Panc1 (cell line): ENCODE data around the gene NLN. TPM values are rescaled to one million over a fixed set of nuclear protein-coding genes. Genes with fewer than 3 reads are reported as not detected.
"Not testable (repeated sequence)": the region's sequence is repeated elsewhere in the genome, so short reads cannot be mapped to it uniquely, and the experiment has no call there.

Source experiments
- ATAC-seq: fragments of 200-7000 bp; cut with Tn5 transposase; 2 replicates; pipeline ENCODE4 v1.9.1; 2020; ENCODE audit warnings: mild to moderate bottlenecking, moderate library complexity
- BruUV-seq: library from RNA; stranded (reverse); fragments of 400-500 nt; replicated peaks from 2 replicates; lab custom pipeline; 2021; lab: Mats Ljungman, UMichigan
- CTCF ChIA-PET: fragments of 300-600 bp; sonication (Branson Sonifier 250); formaldehyde crosslinking; loops from one replicate; lab custom pipeline; 2022; ENCODE audit warnings: antibody characterized with exemption; lab: Charles Lee
- POLR2A ChIA-PET: fragments of 300-600 bp; sonication (Branson Sonifier 250); formaldehyde crosslinking; loops from one replicate; lab custom pipeline; 2022; ENCODE audit warnings: antibody characterized with exemption; lab: Charles Lee
- DNase-seq: peaks from one replicate; pipeline ENCODE4 v3.0.0-alpha.2; 2010; ENCODE audit warnings: low read depth, low spot score
- H3K27ac ChIP-seq: 2 replicates; pipeline ENCODE4 v1.5.1; 2011; ENCODE audit warnings: mild to moderate bottlenecking, low read length, inconsistent platforms
- H3K27me3 ChIP-seq: fragments of 200-500 bp; sonication (Bioruptor generic); 2 replicates; pipeline ENCODE4 v1.6.0; 2014; ENCODE audit warnings: low read length, inconsistent platforms; ENCODE audit not compliant: control insufficient read depth, insufficient read depth
- H3K36me3 ChIP-seq: fragments of 200-500 bp; sonication (Bioruptor generic); 2 replicates; pipeline ENCODE4 v1.5.1; 2014; ENCODE audit warnings: inconsistent platforms, mild to moderate bottlenecking, low read length, moderate library complexity; ENCODE audit not compliant: control insufficient read depth, insufficient read depth
- H3K4me1 ChIP-seq: 2 replicates; pipeline ENCODE4 v1.5.1; 2011; ENCODE audit warnings: inconsistent platforms, mild to moderate bottlenecking, low read length, moderate library complexity; ENCODE audit not compliant: control insufficient read depth, insufficient read depth
- H3K4me3 ChIP-seq, 2 experiments: 2 replicates each; pipeline ENCODE4 v1.5.1; 2011 to 2012; ENCODE audit warnings: low read depth in 2 of 2, low read length in 2 of 2, mild to moderate bottlenecking in 2 of 2, inconsistent platforms in 1 of 2, moderate library complexity in 1 of 2
- H3K9me3 ChIP-seq: fragments of 200-500 bp; sonication (Bioruptor generic); 2 replicates; pipeline ENCODE4 v1.5.1; 2014; ENCODE audit warnings: low read depth, mild to moderate bottlenecking, inconsistent platforms, low read length, moderate library complexity; ENCODE audit not compliant: control insufficient read depth, insufficient read depth
- CTCF ChIP-seq: fragments of 450-650 bp; IDR thresholded peaks from 2 replicates; pipeline ENCODE4 v1.5.1; 2017; ENCODE audit warnings: mild to moderate bottlenecking
- POLR2AphosphoS5 ChIP-seq: IDR thresholded peaks from 2 replicates; pipeline ENCODE4 v1.6.1; 2012; ENCODE audit warnings: mild to moderate bottlenecking, low read depth, low read length, moderate library complexity
- SIN3A ChIP-seq: IDR thresholded peaks from 2 replicates; pipeline ENCODE4 v1.6.1; 2012; ENCODE audit warnings: low read depth, mild to moderate bottlenecking, low read length, moderate library complexity, borderline replicate concordance; ENCODE audit not compliant: insufficient read depth
- TCF7L2 ChIP-seq: IDR thresholded peaks from 2 replicates; pipeline ENCODE4 v1.6.1; 2011; ENCODE audit warnings: mild to moderate bottlenecking, low read depth, low read length, inconsistent platforms
- in situ Hi-C: cut with HindIII; loops from 2 replicates; pipeline ENCODE4 v1.10.0; 2016; ENCODE audit warnings: low sequenced_read_pairs, low pct_unique_long_range_greater_than_20kb
- intact Hi-C: fragments of 100-400 bp; cut with micrococcal nuclease; formaldehyde crosslinking; loops from one replicate; pipeline ENCODE4 v1.10.0; 2022; ENCODE audit not compliant: unreplicated experiment
- total RNA-seq: library from RNA; stranded (reverse); gene quantifications from one replicate; pipeline ENCODE4 v1.2.1, GENCODE V29; 2021; ENCODE audit not compliant: unreplicated experiment
- TF ChIP-seq, protein P1 (sequence below), 2 experiments: IDR thresholded peaks; 2 replicates each; pipeline ENCODE4 v1.6.1; 2011 to 2012; ENCODE audit warnings: low read depth in 2 of 2, control low read depth in 1 of 2, low read length in 1 of 2, mild to moderate bottlenecking in 1 of 2, moderate library complexity in 1 of 2; ENCODE audit not compliant: insufficient read depth in 1 of 2

The NLN gene
- total RNA-seq, 1 experiment from 2014 or later = 51.8 TPM

- BruUV-seq, intact Hi-C loops, H3K27me3 ChIP-seq, H3K9me3 ChIP-seq, in situ Hi-C loops, CTCF ChIA-PET, ATAC-seq, H3K4me3 ChIP-seq, DNase-seq, H3K4me1 ChIP-seq, H3K27ac ChIP-seq, H3K36me3 ChIP-seq: not testable (repeated sequence)
- POLR2A ChIA-PET = interaction anchor here (0.7 kb wide), 2 partner anchors 38 to 369 kb away, joined by 4 read pairs; no protein-coding TSS in a partner anchor
Observed at GRCh38 chr5:65734196-65734775, 12.3 kb downstream of the NLN start.

- DNase-seq (no peak), ATAC-seq (no peak)
- in situ Hi-C loops (no loop called here), intact Hi-C loops (no loop called here)
- BruUV-seq = no TSS peak
- ChIA-PET CTCF (no interaction called here), POLR2A (no interaction called here)
- TF ChIP-seq SIN3A (no peak), TCF7L2 (no peak), CTCF (no peak), POLR2AphosphoS5 (no peak)
- TF ChIP-seq, protein P1, sequence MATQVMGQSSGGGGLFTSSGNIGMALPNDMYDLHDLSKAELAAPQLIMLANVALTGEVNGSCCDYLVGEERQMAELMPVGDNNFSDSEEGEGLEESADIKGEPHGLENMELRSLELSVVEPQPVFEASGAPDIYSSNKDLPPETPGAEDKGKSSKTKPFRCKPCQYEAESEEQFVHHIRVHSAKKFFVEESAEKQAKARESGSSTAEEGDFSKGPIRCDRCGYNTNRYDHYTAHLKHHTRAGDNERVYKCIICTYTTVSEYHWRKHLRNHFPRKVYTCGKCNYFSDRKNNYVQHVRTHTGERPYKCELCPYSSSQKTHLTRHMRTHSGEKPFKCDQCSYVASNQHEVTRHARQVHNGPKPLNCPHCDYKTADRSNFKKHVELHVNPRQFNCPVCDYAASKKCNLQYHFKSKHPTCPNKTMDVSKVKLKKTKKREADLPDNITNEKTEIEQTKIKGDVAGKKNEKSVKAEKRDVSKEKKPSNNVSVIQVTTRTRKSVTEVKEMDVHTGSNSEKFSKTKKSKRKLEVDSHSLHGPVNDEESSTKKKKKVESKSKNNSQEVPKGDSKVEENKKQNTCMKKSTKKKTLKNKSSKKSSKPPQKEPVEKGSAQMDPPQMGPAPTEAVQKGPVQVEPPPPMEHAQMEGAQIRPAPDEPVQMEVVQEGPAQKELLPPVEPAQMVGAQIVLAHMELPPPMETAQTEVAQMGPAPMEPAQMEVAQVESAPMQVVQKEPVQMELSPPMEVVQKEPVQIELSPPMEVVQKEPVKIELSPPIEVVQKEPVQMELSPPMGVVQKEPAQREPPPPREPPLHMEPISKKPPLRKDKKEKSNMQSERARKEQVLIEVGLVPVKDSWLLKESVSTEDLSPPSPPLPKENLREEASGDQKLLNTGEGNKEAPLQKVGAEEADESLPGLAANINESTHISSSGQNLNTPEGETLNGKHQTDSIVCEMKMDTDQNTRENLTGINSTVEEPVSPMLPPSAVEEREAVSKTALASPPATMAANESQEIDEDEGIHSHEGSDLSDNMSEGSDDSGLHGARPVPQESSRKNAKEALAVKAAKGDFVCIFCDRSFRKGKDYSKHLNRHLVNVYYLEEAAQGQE (IDR thresholded peaks at IDR 0.05; ENCODE audit: insufficient read depth in 1 of 2, low read depth in 2 of 2, low read length in 1 of 2) = no peak
- H3K36me3 ChIP-seq = no peaks in the 10 kb centered on the region
- no peak overlapping the region for H3K4me3 ChIP-seq
- no peaks in the 10 kb centered on the region for H3K27me3 ChIP-seq
- no peaks in the 10 kb centered on the region for H3K9me3 ChIP-seq
- H3K27ac ChIP-seq = no peak overlapping the region
- H3K4me1 ChIP-seq = no peaks in the 10 kb centered on the region
Observed at GRCh38 chr5:65734921-65735320, 12.9 kb downstream of the NLN start.

GRCh38 chr5:65736011-65736410 is 14.0 kb downstream of the NLN start:
- POLR2A ChIA-PET = interaction anchor here (0.6 kb wide), 1 partner anchor 56 kb away, joined by 3 read pairs; no protein-coding TSS in a partner anchor
- ATAC-seq (no peak), DNase-seq (no peak)
- H3K27me3 ChIP-seq = no peaks in the 10 kb centered on the region
- no peak for TF ChIP-seq CTCF
- intact Hi-C loops = no loop called here
- in situ Hi-C loops = no loop called here
- CTCF ChIA-PET = interaction anchor here (0.6 kb wide), 1 partner anchor 190 kb away, joined by 3 read pairs; no protein-coding TSS in a partner anchor
- H3K9me3 ChIP-seq = no peaks in the 10 kb centered on the region
- no peaks in the 10 kb centered on the region for H3K36me3 ChIP-seq
- H3K4me3 ChIP-seq = no peak overlapping the region
- H3K4me1 ChIP-seq = no peaks in the 10 kb centered on the region
- H3K27ac ChIP-seq = no peak overlapping the region
- no TSS peak for BruUV-seq
